CD14-positive monocyte (primary cell): ENCODE measurements around the gene SERPINB4. TPM values are rescaled to one million over a fixed set of nuclear protein-coding genes. Genes with fewer than 3 reads are reported as not detected.
A peak's percentile ranks its signal among the peaks of the same experiment; 100 is the strongest.

Experiments used
- DNase-seq, 3 donors: peaks; one replicate each; pipeline ENCODE4 v3.0.0-alpha.2; 2011 to 2022
- H2AFZ ChIP-seq: 2 replicates; pipeline ENCODE4 v1.6.0; 2012; ENCODE audit warnings: mild to moderate bottlenecking, low read depth, low read length, inconsistent platforms; ENCODE audit not compliant: insufficient read depth, poor library complexity, severe bottlenecking
- H3K27ac ChIP-seq, 2 donors: 1 replicate in 1 of 2; 2 replicates in 1 of 2; pipeline ENCODE4 v1.5.1; 2012 to 2013; ENCODE audit warnings: low read length in 2 of 2, control low read depth in 1 of 2, inconsistent platforms in 1 of 2, low read depth in 1 of 2, mild to moderate bottlenecking in 1 of 2
- H3K27me3 ChIP-seq, 2 donors: one replicate each; pipeline versions ENCODE4 v1.6.0 to v1.6.1; 2011 to 2013; ENCODE audit warnings: low read length in 2 of 2; ENCODE audit not compliant: control insufficient read depth in 2 of 2, insufficient read depth in 2 of 2
- H3K36me3 ChIP-seq, 2 donors: replicated peaks in 1 of 2; 1 replicate in 1 of 2; 2 replicates in 1 of 2; pipeline versions ENCODE4 v1.5.1 to v1.6.1; 2012 to 2013; ENCODE audit warnings: low read length in 2 of 2, control low read depth in 1 of 2, inconsistent platforms in 1 of 2, mild to moderate bottlenecking in 1 of 2; ENCODE audit not compliant: insufficient read depth in 2 of 2, control insufficient read depth in 1 of 2
- H3K4me1 ChIP-seq, 2 donors: 1 replicate in 1 of 2; 2 replicates in 1 of 2; pipeline versions ENCODE4 v1.5.1 to v1.6.1; 2012 to 2013; ENCODE audit warnings: low read length in 2 of 2, control low read depth in 1 of 2, inconsistent platforms in 1 of 2, mild to moderate bottlenecking in 1 of 2, moderate library complexity in 1 of 2; ENCODE audit not compliant: insufficient read depth in 2 of 2, control insufficient read depth in 1 of 2
- H3K4me2 ChIP-seq: replicated peaks from 2 replicates; pipeline ENCODE3; 2012; ENCODE audit warnings: low read length, moderate library complexity, mild to moderate bottlenecking; ENCODE audit not compliant: poor library complexity, severe bottlenecking; ENCODE audit errors: extremely low read depth
- H3K4me3 ChIP-seq, 3 experiments: fragments of 200-600 bp in 1 of 3; sonication (generic) in 1 of 3; replicated peaks in 1 of 3; 1 replicate in 2 of 3; 2 replicates in 1 of 3; pipeline ENCODE4 v1.5.1; 2011 to 2013; ENCODE audit warnings: low read length in 3 of 3, mild to moderate bottlenecking in 3 of 3, control low read depth in 2 of 3, low read depth in 2 of 3, inconsistent platforms in 1 of 3, moderate library complexity in 1 of 3
- H3K79me2 ChIP-seq: 2 replicates; pipeline ENCODE4 v1.6.0; 2012; ENCODE audit warnings: mild to moderate bottlenecking, control low read depth, inconsistent platforms, low read length, moderate library complexity; ENCODE audit not compliant: insufficient read depth
- H3K9ac ChIP-seq: 2 replicates; pipeline ENCODE4 v1.6.0; 2017; ENCODE audit warnings: low read length, mild to moderate bottlenecking; ENCODE audit not compliant: insufficient read depth, poor library complexity, severe bottlenecking
- H3K9me3 ChIP-seq, 2 donors: replicated peaks in 1 of 2; 1 replicate in 1 of 2; 2 replicates in 1 of 2; pipeline versions ENCODE4 v1.5.1 to v1.6.1; 2012 to 2013; ENCODE audit warnings: low read length in 2 of 2, control low read depth in 1 of 2; ENCODE audit not compliant: control insufficient read depth in 1 of 2, insufficient read depth in 1 of 2
- H4K20me1 ChIP-seq: 2 replicates; pipeline ENCODE4 v1.6.0; 2012; ENCODE audit warnings: mild to moderate bottlenecking, low read length, control low read depth, moderate library complexity; ENCODE audit not compliant: insufficient read depth
- H3K27ac Mint-ChIP-seq, 7 donors: one replicate each; pipeline ENCODE4 v1.8.0; 2020; ENCODE audit warnings: mild to moderate bottlenecking in 7 of 7, mixed read lengths in 7 of 7, moderate library complexity in 6 of 7, inconsistent platforms in 2 of 7
- H3K27me3 Mint-ChIP-seq, 3 donors: one replicate each; pipeline ENCODE4 v1.8.0; 2021 to 2022; ENCODE audit warnings: low read depth in 3 of 3, mild to moderate bottlenecking in 3 of 3, mixed read lengths in 3 of 3, moderate library complexity in 3 of 3, inconsistent platforms in 1 of 3
- H3K36me3 Mint-ChIP-seq, 2 donors: one replicate each; pipeline ENCODE4 v1.8.0; 2020; ENCODE audit warnings: mixed read lengths in 2 of 2, inconsistent platforms in 1 of 2, mild to moderate bottlenecking in 1 of 2
- H3K4me1 Mint-ChIP-seq: one replicate; pipeline ENCODE4 v1.8.0; 2020; ENCODE audit warnings: mild to moderate bottlenecking, mixed read lengths
- H3K4me3 Mint-ChIP-seq, 2 donors: one replicate each; pipeline ENCODE4 v1.8.0; 2020; ENCODE audit warnings: mild to moderate bottlenecking in 2 of 2, mixed read lengths in 2 of 2, moderate library complexity in 1 of 2
- H3K9me3 Mint-ChIP-seq, 7 donors: one replicate each; pipeline ENCODE4 v1.8.0; 2020 to 2022; ENCODE audit warnings: mixed read lengths in 7 of 7, mild to moderate bottlenecking in 6 of 7, moderate library complexity in 6 of 7, inconsistent platforms in 2 of 7
- WGBS: methylation state at CpG from one replicate; pipeline ENCODE4 v1.1.5; 2013; ENCODE audit warnings: missing lambda C conversion rate; ENCODE audit not compliant: insufficient coverage; 5-methylcytosine and 5-hydroxymethylcytosine counted together
- intact Hi-C, 2 donors: fragments of 100-400 bp; cut with micrococcal nuclease; formaldehyde crosslinking; loops; one replicate each; pipeline versions ENCODE4 v1.15.0 to v1.15.1; 2023
- polyA plus RNA-seq, 3 donors: library from polyadenylated mRNA; depleted of rRNA in 1 of 3; unstranded in 2 of 3; stranded (reverse) in 1 of 3; fragments of 300-500 nt in 2 of 3; fragments of >200 nt in 1 of 3; fragmentation: Illumina TruSeq in 2 of 3; gene quantifications; 1 replicate in 2 of 3; 2 replicates in 1 of 3; pipeline ENCODE4 v1.2.3, GENCODE V29; 2012 to 2021
- TF ChIP-seq, protein P1 (sequence below): fragments of 200-600 bp; IDR thresholded peaks from one replicate; pipeline ENCODE4 v1.8.0; 2022; ENCODE audit warnings: antibody characterized with exemption, mild to moderate bottlenecking

The SERPINB4 gene
- polyA plus RNA-seq, 3 donors = not detected

- intact Hi-C loops = no loop called here
- Mint-ChIP-seq H3K4me3 (no peak overlapping the region), H3K27me3 (peaks cover 7 to 14% (median 7%) of the 10 kb centered on the region in 3 donors), H3K27ac (no peak overlapping the region), H3K36me3 (no peaks in the 10 kb centered on the region), H3K9me3 (peaks cover 0 to 10% (median 0%) of the 10 kb centered on the region in 7 donors), H3K4me1 (peaks cover 13% of the 10 kb centered on the region)
- H3K4me2 ChIP-seq = no peak overlapping the region
- no peaks in the 10 kb centered on the region for H3K9me3 ChIP-seq
- TF ChIP-seq, protein P1, sequence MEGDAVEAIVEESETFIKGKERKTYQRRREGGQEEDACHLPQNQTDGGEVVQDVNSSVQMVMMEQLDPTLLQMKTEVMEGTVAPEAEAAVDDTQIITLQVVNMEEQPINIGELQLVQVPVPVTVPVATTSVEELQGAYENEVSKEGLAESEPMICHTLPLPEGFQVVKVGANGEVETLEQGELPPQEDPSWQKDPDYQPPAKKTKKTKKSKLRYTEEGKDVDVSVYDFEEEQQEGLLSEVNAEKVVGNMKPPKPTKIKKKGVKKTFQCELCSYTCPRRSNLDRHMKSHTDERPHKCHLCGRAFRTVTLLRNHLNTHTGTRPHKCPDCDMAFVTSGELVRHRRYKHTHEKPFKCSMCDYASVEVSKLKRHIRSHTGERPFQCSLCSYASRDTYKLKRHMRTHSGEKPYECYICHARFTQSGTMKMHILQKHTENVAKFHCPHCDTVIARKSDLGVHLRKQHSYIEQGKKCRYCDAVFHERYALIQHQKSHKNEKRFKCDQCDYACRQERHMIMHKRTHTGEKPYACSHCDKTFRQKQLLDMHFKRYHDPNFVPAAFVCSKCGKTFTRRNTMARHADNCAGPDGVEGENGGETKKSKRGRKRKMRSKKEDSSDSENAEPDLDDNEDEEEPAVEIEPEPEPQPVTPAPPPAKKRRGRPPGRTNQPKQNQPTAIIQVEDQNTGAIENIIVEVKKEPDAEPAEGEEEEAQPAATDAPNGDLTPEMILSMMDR = no peak
- no peak overlapping the region for H3K9ac ChIP-seq
- H4K20me1 ChIP-seq = no peaks in the 10 kb centered on the region
- peaks cover 10 to 14% of the 10 kb centered on the region in 2 donors for H3K4me1 ChIP-seq
- no peak overlapping the region for H3K27ac ChIP-seq
- H3K36me3 ChIP-seq = no peaks in the 10 kb centered on the region
- no peak overlapping the region for H3K4me3 ChIP-seq
- WGBS = 100% methylated on average over 1 of the region's 2 CpGs
- H3K27me3 ChIP-seq = peaks cover 0 to 3% of the 10 kb centered on the region in 2 donors
- DNase-seq = no peak
- H2AFZ ChIP-seq = no peak overlapping the region
- no peaks in the 10 kb centered on the region for H3K79me2 ChIP-seq
Observed at GRCh38 chr18:63681449-63682340, 37.6 kb upstream of the SERPINB4 start.

GRCh38 chr18:63679820-63680606 lies 36.0 kb upstream of the SERPINB4 start:
- Histone ChIP-seq H3K27ac (no peak overlapping the region), H3K9ac (no peak overlapping the region), H3K4me2 (no peak overlapping the region), H3K79me2 (no peaks in the 10 kb centered on the region), H4K20me1 (no peaks in the 10 kb centered on the region), H3K27me3 (peaks cover 0 to 3% of the 10 kb centered on the region in 2 donors), H3K36me3 (no peaks in the 10 kb centered on the region), H3K9me3 (no peaks in the 10 kb centered on the region), H2AFZ (no peak overlapping the region), H3K4me1 (peaks cover 10 to 14% of the 10 kb centered on the region in 2 donors), H3K4me3 (no peak overlapping the region)
- H3K36me3 Mint-ChIP-seq = no peaks in the 10 kb centered on the region
- peaks cover 5 to 11% (median 6%) of the 10 kb centered on the region in 3 donors for H3K27me3 Mint-ChIP-seq
- H3K4me1 Mint-ChIP-seq = peaks cover 13% of the 10 kb centered on the region
- 100% methylated on average over 4 of the region's 5 CpGs for WGBS
- H3K27ac Mint-ChIP-seq = peak overlapping the region in 1 of 7 donors; percentile 57
- TF ChIP-seq, protein P1 = no peak
- H3K4me3 Mint-ChIP-seq = no peak overlapping the region
- H3K9me3 Mint-ChIP-seq = peaks cover 0 to 6% (median 0%) of the 10 kb centered on the region in 7 donors
- intact Hi-C loops = no loop called here
- DNase-seq = no peak
